ENCODE results near the gene MPV17. TPM values are rescaled to one million over a fixed set of nuclear protein-coding genes. Genes with fewer than 3 reads are reported as not detected.

MPV17 gene
- total and polyA plus RNA-seq, 2 of the 13 experiments (the other 11 are each of a cell fraction or from before 2014, with no cell fraction given): 48.9 to 129 TPM

DNA sequence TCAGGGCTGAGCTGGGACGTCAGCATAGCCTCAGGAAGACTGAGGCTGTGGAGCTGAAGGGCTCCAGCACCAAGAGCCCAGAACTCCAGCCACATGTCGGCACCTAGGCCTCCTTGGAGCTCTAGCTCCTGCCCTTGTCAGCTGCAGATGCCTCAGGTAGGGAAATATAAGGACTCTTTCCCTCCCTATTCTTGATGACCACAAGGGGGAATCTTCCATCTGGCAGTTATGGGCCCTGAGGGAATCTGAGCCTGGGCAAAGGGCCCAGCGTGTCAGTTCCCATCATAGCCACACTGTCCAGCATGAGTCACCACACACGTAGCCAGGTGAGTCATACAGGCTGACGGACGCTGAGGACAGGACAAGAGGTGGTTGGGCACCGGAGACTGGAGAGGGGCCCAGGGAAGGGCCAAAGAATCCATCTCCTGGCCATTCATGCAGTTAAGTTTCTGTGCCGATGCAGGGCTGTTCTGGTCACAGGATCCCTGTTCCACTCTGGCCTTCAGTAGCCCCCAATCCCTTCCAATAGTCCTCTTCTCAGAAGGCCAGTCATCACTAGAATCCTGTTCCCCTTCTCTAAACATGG lies 1.8 kb downstream of the MPV17 start (continued):
- TF ChIP-seq, protein P1, sequence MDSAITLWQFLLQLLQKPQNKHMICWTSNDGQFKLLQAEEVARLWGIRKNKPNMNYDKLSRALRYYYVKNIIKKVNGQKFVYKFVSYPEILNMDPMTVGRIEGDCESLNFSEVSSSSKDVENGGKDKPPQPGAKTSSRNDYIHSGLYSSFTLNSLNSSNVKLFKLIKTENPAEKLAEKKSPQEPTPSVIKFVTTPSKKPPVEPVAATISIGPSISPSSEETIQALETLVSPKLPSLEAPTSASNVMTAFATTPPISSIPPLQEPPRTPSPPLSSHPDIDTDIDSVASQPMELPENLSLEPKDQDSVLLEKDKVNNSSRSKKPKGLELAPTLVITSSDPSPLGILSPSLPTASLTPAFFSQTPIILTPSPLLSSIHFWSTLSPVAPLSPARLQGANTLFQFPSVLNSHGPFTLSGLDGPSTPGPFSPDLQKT (CRISPR knock-in tag; IDR thresholded peaks at IDR 0.05; ENCODE audit: borderline replicate concordance): no peak
- TF ChIP-seq ZNF10 (CRISPR knock-in tag; IDR thresholded peaks at IDR 0.05; ENCODE audit: borderline replicate concordance, low read depth) (no peak), LCORL (IDR thresholded peaks at IDR 0.05) (no peak), LCORL (CRISPR knock-in tag; IDR thresholded peaks at IDR 0.05) (peak; percentile 94; the same call in 1 of the 2 replicates), KDM5B (CRISPR knock-in tag; IDR thresholded peaks at IDR 0.05; ENCODE audit: borderline replicate concordance) (no peak; the same call in 1 of the 2 replicates), NCOR1 (IDR thresholded peaks at IDR 0.05; ENCODE audit: borderline replicate concordance, low read length) (no peak), XBP1 (CRISPR knock-in tag; IDR thresholded peaks at IDR 0.05) (no peak), GABPA (IDR thresholded peaks at IDR 0.05; ENCODE audit: low read depth, low read length) (no peak), GABPA (CRISPR knock-in tag; IDR thresholded peaks at IDR 0.05; ENCODE audit: low read depth) (peak; percentile 74), JUNB (CRISPR knock-in tag; IDR thresholded peaks at IDR 0.05; ENCODE audit: borderline replicate concordance) (peak; percentile 98), MXD4 (CRISPR knock-in tag; IDR thresholded peaks at IDR 0.05) (peak; percentile 89), ZNF121 (CRISPR knock-in tag; IDR thresholded peaks at IDR 0.05) (peak; percentile 96), RELA (CRISPR knock-in tag; IDR thresholded peaks at IDR 0.05) (peak; percentile 81; the same call in 1 of the 2 replicates), ZNF772 (CRISPR knock-in tag; IDR thresholded peaks at IDR 0.05) (peak; percentile 50), ZNF225 (CRISPR knock-in tag; IDR thresholded peaks at IDR 0.05) (no peak), ZNF775 (CRISPR knock-in tag; IDR thresholded peaks at IDR 0.05; ENCODE audit: borderline replicate concordance) (no peak)
- TF ChIP-seq, protein P2, sequence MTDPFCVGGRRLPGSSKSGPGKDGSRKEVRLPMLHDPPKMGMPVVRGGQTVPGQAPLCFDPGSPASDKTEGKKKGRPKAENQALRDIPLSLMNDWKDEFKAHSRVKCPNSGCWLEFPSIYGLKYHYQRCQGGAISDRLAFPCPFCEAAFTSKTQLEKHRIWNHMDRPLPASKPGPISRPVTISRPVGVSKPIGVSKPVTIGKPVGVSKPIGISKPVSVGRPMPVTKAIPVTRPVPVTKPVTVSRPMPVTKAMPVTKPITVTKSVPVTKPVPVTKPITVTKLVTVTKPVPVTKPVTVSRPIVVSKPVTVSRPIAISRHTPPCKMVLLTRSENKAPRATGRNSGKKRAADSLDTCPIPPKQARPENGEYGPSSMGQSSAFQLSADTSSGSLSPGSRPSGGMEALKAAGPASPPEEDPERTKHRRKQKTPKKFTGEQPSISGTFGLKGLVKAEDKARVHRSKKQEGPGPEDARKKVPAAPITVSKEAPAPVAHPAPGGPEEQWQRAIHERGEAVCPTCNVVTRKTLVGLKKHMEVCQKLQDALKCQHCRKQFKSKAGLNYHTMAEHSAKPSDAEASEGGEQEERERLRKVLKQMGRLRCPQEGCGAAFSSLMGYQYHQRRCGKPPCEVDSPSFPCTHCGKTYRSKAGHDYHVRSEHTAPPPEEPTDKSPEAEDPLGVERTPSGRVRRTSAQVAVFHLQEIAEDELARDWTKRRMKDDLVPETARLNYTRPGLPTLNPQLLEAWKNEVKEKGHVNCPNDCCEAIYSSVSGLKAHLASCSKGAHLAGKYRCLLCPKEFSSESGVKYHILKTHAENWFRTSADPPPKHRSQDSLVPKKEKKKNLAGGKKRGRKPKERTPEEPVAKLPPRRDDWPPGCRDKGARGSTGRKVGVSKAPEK (CRISPR knock-in tag; IDR thresholded peaks at IDR 0.05; ENCODE audit: borderline replicate concordance): no peak
- TF ChIP-seq, protein P3, sequence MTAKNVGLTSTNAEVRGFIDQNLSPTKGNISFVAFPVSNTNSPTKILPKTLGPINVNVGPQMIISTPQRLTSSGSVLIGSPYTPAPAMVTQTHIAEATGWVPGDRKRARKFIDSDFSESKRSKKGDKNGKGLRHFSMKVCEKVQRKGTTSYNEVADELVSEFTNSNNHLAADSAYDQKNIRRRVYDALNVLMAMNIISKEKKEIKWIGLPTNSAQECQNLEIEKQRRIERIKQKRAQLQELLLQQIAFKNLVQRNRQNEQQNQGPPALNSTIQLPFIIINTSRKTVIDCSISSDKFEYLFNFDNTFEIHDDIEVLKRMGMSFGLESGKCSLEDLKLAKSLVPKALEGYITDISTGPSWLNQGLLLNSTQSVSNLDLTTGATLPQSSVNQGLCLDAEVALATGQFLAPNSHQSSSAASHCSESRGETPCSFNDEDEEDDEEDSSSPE (CRISPR knock-in tag; IDR thresholded peaks at IDR 0.05): peak; percentile 43; the same call in 1 of the 2 replicates
- TF ChIP-seq, protein P4, sequence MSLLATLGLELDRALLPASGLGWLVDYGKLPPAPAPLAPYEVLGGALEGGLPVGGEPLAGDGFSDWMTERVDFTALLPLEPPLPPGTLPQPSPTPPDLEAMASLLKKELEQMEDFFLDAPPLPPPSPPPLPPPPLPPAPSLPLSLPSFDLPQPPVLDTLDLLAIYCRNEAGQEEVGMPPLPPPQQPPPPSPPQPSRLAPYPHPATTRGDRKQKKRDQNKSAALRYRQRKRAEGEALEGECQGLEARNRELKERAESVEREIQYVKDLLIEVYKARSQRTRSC (CRISPR knock-in tag; IDR thresholded peaks at IDR 0.05; ENCODE audit: low read depth): no peak
- TF ChIP-seq, protein P5, sequence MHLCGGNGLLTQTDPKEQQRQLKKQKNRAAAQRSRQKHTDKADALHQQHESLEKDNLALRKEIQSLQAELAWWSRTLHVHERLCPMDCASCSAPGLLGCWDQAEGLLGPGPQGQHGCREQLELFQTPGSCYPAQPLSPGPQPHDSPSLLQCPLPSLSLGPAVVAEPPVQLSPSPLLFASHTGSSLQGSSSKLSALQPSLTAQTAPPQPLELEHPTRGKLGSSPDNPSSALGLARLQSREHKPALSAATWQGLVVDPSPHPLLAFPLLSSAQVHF (CRISPR knock-in tag; IDR thresholded peaks at IDR 0.05): no peak
- TF ChIP-seq, protein P6, sequence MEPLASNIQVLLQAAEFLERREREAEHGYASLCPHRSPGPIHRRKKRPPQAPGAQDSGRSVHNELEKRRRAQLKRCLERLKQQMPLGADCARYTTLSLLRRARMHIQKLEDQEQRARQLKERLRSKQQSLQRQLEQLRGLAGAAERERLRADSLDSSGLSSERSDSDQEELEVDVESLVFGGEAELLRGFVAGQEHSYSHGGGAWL (CRISPR knock-in tag; IDR thresholded peaks at IDR 0.05): peak; percentile 51; the same call in 1 of the 2 replicates
- TF ChIP-seq, protein P7, sequence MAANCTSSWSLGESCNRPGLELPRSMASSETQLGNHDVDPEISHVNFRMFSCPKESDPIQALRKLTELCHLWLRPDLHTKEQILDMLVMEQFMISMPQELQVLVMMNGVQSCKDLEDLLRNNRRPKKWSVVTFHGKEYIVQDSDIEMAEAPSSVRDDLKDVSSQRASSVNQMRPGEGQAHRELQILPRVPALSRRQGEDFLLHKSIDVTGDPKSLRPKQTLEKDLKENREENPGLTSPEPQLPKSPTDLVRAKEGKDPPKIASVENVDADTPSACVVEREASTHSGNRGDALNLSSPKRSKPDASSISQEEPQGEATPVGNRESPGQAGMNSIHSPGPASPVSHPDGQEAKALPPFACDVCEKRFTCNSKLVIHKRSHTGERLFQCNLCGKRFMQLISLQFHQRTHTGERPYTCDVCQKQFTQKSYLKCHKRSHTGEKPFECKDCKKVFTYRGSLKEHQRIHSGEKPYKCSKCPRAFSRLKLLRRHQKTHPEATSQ (CRISPR knock-in tag; IDR thresholded peaks at IDR 0.05; ENCODE audit: borderline replicate concordance): no peak

Measured in HepG2 (cell line).